ENCODE results near the gene TAP1.

DNA sequence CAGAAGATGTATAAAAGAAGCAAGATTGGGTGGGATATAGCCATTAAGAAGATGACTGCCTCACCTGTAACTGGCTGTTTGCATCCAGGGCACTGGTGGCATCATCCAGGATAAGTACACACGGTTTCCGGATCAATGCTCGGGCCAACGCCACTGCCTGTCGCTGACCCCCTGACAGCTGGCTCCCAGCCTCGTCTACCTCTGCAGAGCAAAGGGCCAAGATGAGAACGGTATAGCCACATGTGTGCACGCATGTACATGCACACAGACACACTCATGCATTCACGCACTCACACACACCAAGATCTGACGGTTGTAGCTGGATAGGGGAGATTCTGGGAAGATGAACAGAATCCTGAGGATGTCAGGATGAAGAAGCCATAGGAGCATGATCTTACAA is 6.5 kb downstream of the TAP1 start:
- TF ChIP-seq, protein P1, sequence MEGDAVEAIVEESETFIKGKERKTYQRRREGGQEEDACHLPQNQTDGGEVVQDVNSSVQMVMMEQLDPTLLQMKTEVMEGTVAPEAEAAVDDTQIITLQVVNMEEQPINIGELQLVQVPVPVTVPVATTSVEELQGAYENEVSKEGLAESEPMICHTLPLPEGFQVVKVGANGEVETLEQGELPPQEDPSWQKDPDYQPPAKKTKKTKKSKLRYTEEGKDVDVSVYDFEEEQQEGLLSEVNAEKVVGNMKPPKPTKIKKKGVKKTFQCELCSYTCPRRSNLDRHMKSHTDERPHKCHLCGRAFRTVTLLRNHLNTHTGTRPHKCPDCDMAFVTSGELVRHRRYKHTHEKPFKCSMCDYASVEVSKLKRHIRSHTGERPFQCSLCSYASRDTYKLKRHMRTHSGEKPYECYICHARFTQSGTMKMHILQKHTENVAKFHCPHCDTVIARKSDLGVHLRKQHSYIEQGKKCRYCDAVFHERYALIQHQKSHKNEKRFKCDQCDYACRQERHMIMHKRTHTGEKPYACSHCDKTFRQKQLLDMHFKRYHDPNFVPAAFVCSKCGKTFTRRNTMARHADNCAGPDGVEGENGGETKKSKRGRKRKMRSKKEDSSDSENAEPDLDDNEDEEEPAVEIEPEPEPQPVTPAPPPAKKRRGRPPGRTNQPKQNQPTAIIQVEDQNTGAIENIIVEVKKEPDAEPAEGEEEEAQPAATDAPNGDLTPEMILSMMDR (conservative IDR thresholded peaks at IDR 0.05) = no peak
- no peak for TF ChIP-seq EZH2 (IDR thresholded peaks at IDR 0.05; ENCODE audit: low read depth)

All from PC-9 (cell line).